Peyer's patch (tissue), 4 donors: ENCODE results near the gene STEAP2. TPM values are rescaled to one million over a fixed set of nuclear protein-coding genes. Genes with fewer than 3 reads are reported as not detected.

ENCODE experiments used
- DNase-seq, 3 donors: peaks; one replicate each; pipeline ENCODE4 v3.0.0-alpha.2; 2017 to 2019
- H3K27ac ChIP-seq, 4 donors: fragments of 200-600 bp; sonication (generic); one replicate each; pipeline ENCODE4 v1.5.1; 2016 to 2019
- H3K27me3 ChIP-seq, 2 donors: fragments of 200-600 bp; sonication (generic); one replicate each; pipeline ENCODE4 v1.5.1; 2019
- H3K36me3 ChIP-seq, 3 donors: fragments of 200-600 bp; sonication (generic); one replicate each; pipeline ENCODE4 v1.5.1; 2016 to 2019
- H3K4me1 ChIP-seq, 4 donors: fragments of 200-600 bp; sonication (generic); one replicate each; pipeline ENCODE4 v1.5.1; 2016 to 2019
- H3K4me3 ChIP-seq, 4 donors: fragments of 200-600 bp; sonication (generic); 1 replicate in 3 of 4; 2 replicates in 1 of 4; pipeline ENCODE4 v1.5.1; 2016 to 2019; ENCODE audit warnings: mild to moderate bottlenecking in 1 of 4
- H3K9me3 ChIP-seq, 4 donors: fragments of 200-600 bp; sonication (generic); one replicate each; pipeline ENCODE4 v1.5.1; 2016 to 2019; ENCODE audit warnings: mild to moderate bottlenecking in 1 of 4
- CTCF ChIP-seq, 6 experiments: fragments of 450-650 bp in 4 of 6; fragments of 200-600 bp in 2 of 6; sonication (generic) in 1 of 6; IDR thresholded peaks; one replicate each; pipeline ENCODE4 v1.5.1; 2017 to 2019; ENCODE audit warnings: antibody characterized with exemption in 6 of 6, mild to moderate bottlenecking in 3 of 6, moderate library complexity in 1 of 6
- POLR2A ChIP-seq, 2 donors: fragments of 450-650 bp; IDR thresholded peaks; one replicate each; pipeline ENCODE4 v1.5.1; 2017; ENCODE audit warnings: antibody characterized with exemption in 2 of 2, mild to moderate bottlenecking in 2 of 2, moderate library complexity in 2 of 2
- total RNA-seq, 4 donors: library from RNA; depleted of rRNA; stranded (reverse); fragments of >200 nt; gene quantifications; one replicate each; pipeline ENCODE4 v1.1.0, GENCODE V29; 2016

Gene STEAP2
- total RNA-seq, 4 donors from 2014 or later = 8.3 to 22.4 (median 17.4) TPM

- no peak for DNase-seq
- H3K4me3 ChIP-seq = no peak overlapping the region
- TF ChIP-seq CTCF (IDR thresholded peaks at IDR 0.05) (no peak), POLR2A (IDR thresholded peaks at IDR 0.05) (no peak)
- H3K36me3 ChIP-seq = no peaks in the 10 kb centered on the region
- peaks cover 0 to 3% (median 0%) of the 10 kb centered on the region in 4 donors for H3K4me1 ChIP-seq
- no peaks in the 10 kb centered on the region for H3K9me3 ChIP-seq
- H3K27ac ChIP-seq = no peak overlapping the region
- no peaks in the 10 kb centered on the region for H3K27me3 ChIP-seq
Measured at GRCh38 chr7:90192876-90193750, 18.4 kb upstream of the STEAP2 start.

- no peaks in the 10 kb centered on the region for H3K4me1 ChIP-seq
- H3K27me3 ChIP-seq = no peaks in the 10 kb centered on the region
- H3K36me3 ChIP-seq = no peaks in the 10 kb centered on the region
- no peak overlapping the region for H3K27ac ChIP-seq
- no peak for TF ChIP-seq POLR2A (IDR thresholded peaks at IDR 0.05)
- no peak for TF ChIP-seq CTCF (IDR thresholded peaks at IDR 0.05)
- no peak for DNase-seq
- H3K4me3 ChIP-seq = no peak overlapping the region
- no peaks in the 10 kb centered on the region for H3K9me3 ChIP-seq
Measured at GRCh38 chr7:90194911-90195809, 16.4 kb upstream of the STEAP2 start.

- Histone ChIP-seq H3K4me1 (no peaks in the 10 kb centered on the region), H3K27ac (no peak overlapping the region), H3K27me3 (no peaks in the 10 kb centered on the region), H3K9me3 (no peaks in the 10 kb centered on the region), H3K4me3 (no peak overlapping the region), H3K36me3 (no peaks in the 10 kb centered on the region)
- DNase-seq = no peak
- TF ChIP-seq POLR2A (IDR thresholded peaks at IDR 0.05) = no peak
- no peak for TF ChIP-seq CTCF (IDR thresholded peaks at IDR 0.05)
Measured at GRCh38 chr7:90201500-90202195, 9.9 kb upstream of the STEAP2 start.

- H3K27me3 ChIP-seq = no peaks in the 10 kb centered on the region
- no peaks in the 10 kb centered on the region for H3K4me1 ChIP-seq
- no peak for DNase-seq
- no peak overlapping the region for H3K27ac ChIP-seq
- no peaks in the 10 kb centered on the region for H3K36me3 ChIP-seq
- H3K9me3 ChIP-seq = no peaks in the 10 kb centered on the region
- no peak overlapping the region for H3K4me3 ChIP-seq
- TF ChIP-seq CTCF (IDR thresholded peaks at IDR 0.05) (no peak), POLR2A (IDR thresholded peaks at IDR 0.05) (no peak)
Measured at GRCh38 chr7:90207956-90208355, 3.6 kb upstream of the STEAP2 start.

GRCh38 chr7:90209776-90210175, 1.8 kb upstream of the STEAP2 start:
- Histone ChIP-seq H3K9me3 (no peaks in the 10 kb centered on the region), H3K4me1 (no peaks in the 10 kb centered on the region), H3K27ac (no peak overlapping the region), H3K36me3 (no peaks in the 10 kb centered on the region), H3K4me3 (no peak overlapping the region), H3K27me3 (no peaks in the 10 kb centered on the region)
- no peak for DNase-seq
- TF ChIP-seq POLR2A (IDR thresholded peaks at IDR 0.05) = no peak
- TF ChIP-seq CTCF (IDR thresholded peaks at IDR 0.05) = no peak
